GM18519 (cell line): Measurements from ENCODE around the gene AUH.
"Not testable (repeated sequence)": the region's sequence is repeated elsewhere in the genome, so short reads cannot be mapped to it uniquely, and the experiment has no call there.

Source experiments
- ATAC-seq: cut with Tn5 transposase; IDR thresholded peaks from one replicate; pipeline ENCODE4 v1.9.1; 2021; ENCODE audit warnings: mild to moderate bottlenecking, moderate library complexity; ENCODE audit not compliant: unreplicated experiment, low FRiP score

Gene AUH

DNA sequence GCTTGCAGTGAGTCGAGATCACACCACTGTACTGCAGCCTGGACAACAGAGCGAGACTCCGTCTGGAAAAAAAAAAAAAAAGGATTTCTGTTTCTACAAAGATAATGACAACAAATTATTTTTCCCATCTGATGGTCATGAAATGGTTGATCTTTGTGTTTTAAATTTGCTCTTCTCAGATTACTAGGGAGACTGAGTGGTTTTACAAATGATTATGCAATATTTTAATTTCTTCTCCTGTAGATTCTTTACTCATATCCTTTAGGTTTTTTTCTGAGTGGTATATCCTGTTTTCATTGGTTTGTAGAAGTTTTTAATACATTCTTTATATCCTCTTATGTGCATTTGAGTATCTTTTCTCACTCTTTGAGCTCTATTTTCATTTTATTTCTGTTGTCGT, 20.6 kb upstream of the AUH start:
- no peak for ATAC-seq

DNA sequence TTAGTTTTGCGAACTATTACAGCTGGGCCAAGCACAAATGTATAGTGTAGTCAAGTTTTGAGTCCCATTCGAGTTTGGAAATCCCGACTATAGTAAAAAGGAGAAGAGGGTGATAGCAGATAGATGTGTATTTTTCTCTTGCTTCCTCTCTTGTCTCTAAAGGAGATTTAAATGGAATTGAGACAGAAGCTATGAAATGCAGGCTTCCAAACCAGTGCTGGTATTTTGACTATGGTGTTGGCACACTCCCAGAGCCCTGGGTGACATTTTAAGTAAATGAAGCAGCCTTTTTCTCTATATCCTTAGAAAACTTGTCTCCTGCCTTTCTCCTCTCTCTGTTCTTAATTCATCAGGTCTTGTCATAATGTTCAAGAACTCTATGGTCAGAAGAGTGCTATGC, 17.7 kb upstream of the AUH start:
- ATAC-seq: no peak

DNA sequence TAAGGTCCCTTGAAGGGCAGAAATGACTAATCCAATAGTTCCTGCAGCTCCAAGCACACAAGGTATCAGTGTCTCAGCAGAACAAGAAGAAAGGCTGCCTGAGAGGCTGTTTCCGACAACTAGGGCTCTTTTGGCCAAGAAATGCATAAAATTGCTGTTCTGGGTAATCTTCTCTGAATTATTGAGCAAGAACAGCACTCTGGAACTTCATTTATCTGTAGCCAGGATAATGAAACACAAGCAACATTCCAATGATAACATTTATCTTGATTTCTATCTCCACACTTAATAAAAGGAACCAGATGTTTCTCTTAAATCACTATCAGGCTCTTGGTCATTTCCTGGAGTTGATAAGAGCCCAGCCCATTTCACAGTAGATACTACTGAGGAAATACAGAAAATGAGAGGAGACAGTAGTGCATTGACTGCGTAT, 17.0 kb upstream of the AUH start:
- ATAC-seq: no peak

DNA sequence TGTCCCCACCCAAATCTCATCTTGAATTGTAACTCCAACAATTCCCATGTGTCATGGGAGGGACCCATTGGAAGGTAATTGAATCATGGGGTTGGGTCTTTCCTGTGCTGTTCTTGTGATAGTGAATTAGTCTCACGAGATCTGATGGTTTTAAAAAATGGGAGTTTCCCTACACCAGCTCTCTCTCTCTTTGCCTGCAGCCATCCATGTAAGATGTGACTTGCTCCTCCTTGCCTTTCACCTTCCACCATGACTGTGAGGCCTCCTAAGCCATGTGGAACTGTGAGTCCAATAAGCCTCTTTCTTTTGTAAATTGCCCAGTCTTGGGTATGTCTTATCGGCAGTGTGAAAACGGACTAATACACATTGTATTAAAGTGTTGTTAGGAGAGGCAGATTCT, 16.3 kb upstream of the AUH start:
- ATAC-seq: not testable (repeated sequence)

DNA sequence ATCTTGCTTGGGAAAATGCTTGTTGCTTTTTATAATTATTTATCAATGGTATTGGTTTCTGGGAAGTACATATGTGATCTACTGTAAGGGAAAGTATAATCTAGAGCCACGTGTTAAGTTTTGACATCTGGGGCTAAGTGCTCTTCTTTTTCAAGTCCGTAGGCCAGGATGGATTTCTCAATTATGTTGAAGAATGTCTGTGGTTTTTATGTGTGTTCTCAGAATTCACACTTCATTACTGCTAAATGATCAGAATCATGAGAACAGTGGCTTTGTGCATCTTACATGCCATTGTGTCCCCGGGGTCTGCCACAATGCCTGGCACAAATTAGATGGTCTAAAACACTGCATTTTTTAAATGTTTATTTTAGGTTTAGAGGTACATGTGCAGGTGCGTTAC, 14.5 kb upstream of the AUH start:
- ATAC-seq: no peak

DNA sequence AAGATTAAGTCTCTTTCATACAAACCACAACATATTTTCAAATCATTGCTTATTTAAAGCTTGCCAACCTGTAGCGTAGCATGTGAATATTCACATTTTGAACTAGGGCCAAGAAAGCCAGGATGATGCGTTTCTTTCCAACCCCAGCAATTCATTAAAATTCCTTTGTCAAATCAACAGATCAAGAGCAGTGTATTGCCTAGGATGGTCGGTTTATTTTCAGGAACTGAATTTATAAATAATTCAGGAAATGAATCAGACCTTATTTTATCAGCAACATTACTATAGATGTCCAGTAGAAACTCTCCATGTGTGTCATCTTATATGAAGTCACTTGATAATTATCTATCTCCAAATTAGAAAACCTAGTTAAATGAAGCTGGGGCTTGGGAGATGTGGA, 13.2 kb upstream of the AUH start:
- ATAC-seq: no peak

DNA sequence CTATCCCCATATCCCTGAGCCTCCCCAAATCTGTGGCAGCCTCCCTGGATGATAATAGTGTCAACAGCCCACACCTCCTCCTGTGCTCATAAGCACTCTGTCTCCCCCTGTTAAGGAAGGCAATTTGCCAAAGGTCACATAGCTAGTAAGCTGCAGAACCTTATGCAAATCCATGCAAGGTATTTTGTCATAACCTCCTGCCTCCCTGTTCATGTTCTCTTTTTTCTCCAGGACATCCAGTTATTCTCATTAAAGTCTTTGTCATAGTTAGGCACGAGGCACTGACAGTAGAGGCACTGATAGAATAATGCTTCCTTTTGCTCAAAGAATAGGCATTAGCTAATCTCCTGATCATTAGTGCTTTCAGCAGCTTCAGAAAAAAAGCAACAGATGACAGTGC, 10.2 kb upstream of the AUH start:
- no peak for ATAC-seq

DNA sequence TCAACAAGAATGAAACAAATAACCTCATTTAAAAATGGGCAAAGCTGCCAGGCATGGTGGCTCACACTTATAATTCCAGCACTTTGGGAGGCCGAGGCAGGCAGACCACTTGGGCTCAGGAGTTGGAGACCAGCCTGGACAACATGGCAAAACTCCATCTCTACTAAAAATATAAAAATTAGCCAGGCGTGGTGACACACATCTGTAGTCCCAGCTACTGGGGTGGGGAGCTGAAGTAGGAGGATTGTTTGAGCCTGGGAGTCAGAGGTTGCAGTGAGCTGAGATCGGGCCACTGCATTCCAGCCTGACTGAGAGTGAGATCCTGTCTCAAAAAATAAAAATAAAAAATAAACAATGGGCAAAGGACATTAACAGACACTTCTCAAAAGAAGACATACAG, 8.3 kb upstream of the AUH start:
- ATAC-seq: not testable (repeated sequence)

DNA sequence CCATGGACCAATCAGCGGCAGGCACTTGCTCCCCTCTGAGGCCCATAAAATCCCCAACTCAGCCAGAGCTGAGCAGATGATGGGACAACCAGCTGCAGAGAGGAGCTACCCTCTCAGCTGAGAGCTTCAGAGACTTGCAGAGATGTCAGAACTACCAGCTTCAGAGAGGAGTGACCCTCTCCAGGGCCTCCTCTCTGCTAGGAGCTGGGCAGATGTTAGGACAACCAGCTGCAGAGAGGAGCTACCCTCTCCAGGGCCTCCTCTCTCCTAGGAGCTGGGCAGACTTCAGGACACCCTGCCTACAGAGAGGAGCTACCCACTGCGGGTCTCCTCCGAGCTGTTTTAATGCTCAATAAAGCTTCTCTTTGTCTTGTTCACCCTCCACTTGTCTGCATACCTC, 3.0 kb upstream of the AUH start:
- no peak for ATAC-seq

DNA sequence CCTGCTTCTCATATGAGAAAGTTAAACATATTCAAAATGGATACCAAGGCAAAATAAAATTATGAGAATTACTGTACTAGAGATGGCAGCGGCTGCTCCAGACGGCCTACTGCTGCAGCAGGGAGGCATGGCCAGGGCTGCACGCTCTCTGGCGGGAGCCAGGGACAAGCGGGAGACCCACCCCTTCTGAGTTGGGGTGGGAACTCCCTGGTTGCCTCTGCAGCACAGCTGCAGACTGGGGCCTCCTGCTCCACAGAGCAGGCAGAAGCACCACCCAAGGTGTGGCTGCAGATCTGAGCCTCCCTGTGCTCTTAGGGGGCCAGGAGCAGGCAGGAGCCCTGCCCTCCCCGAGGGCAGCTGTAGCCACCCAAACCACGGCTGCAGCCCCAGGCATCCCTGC, 2.3 kb upstream of the AUH start:
- ATAC-seq: no peak

DNA sequence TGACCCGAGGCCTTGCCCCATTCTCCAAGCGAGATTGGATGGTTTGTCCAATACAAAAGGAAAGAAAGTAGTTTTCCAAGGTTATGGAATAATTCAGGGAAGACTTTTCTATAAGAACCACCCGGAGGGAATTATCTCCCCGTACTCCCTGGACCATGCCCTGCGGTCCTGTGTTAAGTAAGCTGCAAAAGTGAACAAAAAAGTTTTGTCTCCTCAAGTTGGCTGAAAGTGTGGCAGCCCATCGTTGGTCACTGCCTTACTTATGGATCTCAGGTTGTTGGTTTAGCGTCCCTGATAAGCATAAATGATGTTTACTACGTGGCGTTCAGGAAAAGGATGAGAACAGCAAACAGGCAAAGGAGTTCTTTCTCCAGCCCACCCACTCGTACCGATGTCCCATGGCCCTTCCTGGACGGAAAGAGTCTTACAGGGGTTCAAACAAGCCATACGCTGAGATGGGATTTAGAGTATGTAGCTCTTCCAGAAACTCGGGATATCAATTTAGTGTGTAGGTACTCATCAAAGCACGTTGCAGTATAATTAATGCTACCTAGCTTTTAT, 413 bp upstream of the AUH start:
- ATAC-seq: no peak

DNA sequence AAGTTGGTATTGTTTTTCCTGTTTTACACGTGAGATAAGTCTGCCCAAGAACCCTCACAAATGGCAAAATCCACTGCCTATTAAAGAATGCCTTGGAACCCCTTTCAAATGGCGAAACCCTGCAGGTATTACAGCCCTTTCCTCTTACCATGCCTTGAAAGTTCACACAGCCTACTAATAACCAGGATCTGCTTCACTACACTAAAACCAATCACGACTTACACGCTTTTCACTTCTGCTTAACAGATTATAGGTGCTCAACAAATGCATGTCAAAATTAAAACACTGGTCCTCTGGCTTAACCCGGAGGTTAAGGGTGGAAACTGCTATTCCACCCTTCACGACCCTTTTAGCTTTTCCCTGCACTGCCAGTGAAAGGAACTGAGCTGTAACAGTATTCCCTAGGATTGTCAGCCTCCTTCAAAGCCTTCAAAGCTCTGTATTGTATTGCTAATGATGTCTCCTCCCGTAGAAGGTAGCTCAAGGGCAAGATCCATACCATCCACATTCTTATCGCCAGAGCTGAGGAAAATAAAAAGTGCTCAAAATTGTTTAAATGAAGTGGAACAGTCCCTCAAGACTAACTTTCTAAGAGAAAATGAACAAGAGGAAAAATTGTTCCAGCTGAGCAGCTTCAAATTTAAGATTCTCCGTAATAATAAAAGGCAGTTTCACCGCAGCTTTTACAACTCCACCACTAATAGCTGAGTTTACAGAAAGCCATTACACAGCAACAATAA, 997 bp downstream of the AUH start:
- ATAC-seq: no peak

DNA sequence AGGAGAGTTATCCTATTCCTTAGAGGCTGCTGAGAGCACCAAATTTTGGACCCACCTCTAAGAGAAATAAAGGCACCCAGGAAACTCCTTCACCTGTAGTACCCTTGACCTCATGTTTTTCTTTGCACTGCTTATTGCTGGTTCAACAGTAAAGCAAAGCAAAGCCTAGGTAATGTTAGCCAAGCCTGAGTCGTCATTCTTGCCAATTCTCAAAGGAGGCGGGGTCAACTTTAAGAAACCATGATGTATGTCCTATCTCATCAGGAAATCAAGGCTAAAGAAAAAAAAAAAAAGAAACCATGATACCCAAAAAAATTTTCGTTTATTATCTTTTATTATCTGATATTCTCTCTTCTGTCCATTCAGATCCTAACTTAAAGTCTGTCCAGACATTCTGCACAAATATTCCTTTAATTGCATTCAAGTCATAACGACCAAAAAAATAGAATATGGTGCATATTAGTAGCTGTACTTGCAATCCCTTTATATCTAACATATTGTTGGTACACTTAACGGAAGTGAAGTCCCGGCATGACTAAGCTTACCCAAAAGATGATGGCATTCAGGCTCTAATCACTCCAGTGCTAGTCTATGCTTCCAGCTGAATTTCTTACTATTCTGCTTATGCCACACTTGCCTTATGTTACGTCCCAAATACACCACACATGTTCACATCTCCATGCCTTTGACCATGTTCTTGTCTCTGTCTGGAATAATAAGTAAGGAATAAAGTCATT, 1.8 kb downstream of the AUH start:
- ATAC-seq: no peak

DNA sequence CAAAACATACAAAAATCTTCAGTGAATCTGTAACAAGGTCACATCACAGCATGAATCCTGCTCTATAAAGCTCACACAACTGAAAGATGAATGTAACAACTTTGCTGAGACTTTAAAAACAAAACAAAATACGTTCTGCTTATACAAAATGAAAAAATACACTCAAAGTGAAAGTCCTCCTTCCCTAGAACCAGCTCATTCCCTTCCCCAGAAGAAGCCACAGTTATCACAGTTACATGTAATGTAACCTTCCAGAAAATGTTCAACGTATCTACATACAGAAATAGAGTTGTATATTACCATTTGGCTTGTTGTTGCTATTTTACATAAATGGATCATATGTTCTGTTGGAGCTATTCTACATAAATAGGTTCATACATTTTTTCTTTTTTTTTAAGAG, 2.6 kb downstream of the AUH start:
- no peak for ATAC-seq

DNA sequence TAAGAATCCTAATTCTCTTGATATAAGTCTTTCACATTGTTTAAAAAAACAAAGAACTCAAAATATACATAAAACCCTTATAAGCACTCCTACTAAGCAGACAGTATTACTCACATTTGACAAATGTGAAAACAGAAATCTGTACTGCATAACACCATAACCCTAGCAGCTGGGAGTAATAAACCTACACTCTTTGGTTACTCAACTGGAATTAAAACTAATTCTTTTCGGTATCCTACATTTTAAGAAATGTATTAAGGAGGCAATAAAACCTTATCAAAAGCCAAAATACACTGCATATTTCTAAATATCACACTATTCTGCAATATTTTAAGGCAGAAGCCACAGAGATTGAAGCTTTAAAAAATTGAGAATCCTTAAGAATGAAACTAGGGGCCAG, 6.8 kb downstream of the AUH start:
- no peak for ATAC-seq

DNA sequence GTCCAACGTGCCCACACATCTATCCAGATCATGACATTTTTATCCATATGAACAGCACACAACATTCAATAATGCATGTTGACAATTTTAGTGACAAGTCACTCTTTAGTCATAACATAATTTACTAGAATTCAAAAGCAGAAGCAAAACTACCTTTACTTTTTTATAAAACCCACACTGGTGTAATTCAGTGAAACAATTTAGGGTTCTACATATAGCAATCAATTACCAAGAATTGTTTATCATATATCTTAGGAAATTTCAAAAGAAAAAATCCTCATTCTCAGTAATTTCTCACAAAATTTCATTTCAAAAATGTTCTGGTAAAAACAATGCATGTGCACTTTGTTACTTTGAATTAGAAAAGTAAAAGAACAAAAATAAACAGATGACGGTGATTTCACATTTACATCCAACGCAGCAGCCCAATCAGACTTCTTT, 12.6 kb downstream of the AUH start:
- ATAC-seq: no peak

DNA sequence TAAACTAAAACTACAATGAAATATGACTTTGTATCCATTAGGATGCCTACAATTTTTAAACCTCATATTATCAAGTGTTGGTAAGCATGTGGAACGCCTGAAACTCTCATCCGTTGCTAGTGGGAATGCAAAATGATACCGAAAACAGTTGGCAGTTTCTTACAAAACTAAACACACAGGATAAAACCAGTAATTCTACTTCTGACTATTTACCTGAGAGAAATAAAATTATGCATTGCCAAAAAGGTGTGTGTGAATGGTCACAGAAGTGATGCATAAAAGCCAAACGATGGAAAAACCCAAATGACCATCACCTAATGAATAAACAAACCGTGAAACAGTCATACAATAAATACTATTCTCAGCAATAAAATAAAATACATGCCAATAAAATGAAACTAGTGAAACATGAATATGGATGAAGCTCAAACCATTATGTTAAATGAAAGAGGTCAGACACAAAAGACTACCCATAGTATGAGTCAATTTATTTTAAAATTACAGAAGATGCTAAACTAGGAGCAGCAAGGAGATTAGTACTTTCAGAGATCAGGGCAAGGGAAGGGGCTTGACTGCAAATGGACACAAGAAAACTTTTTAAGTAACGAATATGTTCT, 13.4 kb downstream of the AUH start:
- no peak for ATAC-seq

DNA sequence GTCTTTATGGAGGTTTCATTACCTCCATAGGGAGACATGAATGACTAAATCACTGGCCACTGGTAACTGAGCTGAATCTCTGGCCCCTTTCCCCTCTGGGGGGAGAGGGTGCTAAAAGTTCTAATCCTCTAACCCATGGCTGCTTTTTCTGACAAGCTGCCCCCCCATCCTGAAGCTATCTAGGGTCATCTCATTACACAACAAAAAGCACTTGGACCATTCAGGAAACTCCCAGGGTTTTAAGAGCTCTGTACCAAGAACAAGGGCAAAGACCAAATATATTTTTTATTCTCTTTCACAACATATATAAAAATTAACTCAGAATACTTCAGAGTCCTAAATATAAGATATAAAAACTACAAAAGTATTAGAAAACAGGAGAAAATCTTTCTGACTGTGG, 14.3 kb downstream of the AUH start:
- ATAC-seq: no peak

DNA sequence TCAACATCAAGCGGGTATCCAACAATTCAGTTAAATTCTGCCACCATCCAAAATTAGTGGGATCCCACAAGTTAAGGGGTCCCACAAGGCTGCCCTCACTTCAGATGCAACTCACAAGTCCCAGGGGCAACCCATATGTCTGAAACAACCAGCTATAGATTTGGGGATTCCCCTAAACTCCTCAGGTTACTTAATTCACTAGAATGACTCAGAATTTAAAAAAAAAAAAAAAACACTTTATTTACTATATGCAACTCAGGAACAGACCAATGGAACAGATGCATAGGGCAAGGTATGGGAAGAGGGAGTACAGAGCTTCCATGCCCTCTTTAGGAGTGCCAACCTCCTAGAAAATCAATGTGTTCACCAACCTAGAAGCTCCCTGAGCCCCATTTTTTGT, 15.1 kb downstream of the AUH start:
- no peak for ATAC-seq

DNA sequence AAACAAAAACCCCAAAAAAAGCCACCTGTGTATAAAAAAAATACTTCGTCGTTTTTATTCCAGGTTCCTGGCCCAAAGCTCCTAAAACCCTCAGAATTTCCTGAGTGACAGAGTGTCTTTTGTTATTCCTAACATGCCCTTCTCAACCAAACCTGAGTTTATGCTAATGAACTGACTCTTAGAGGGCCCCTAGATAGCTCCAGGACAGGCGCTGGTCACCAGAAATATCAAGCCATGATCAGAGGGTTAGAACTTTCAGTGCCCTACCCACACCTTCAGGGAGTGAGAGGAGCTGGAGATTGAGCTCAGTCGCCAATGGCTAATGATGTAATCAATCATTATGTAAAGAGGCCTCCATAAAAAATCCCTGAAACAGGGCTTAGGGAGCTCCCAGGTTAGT, 15.7 kb downstream of the AUH start:
- no peak for ATAC-seq

DNA sequence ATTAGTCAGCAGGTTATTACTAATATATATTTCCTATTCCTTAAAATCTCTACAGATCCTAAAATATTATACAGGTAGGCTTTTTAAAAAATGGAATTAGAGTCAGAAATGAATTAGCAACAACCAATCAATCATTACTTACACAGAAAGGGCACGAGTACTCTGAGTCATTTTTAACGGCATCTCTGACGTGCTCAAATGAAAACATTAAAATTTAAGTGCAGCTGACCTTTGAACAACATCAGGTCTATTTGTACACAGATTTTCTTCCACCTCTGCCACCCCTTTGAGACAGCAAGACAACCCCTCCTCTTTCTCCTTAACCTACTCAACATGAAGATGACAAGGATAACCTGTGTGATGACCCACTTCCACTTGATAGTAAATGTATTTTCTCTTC, 19.1 kb downstream of the AUH start:
- ATAC-seq: no peak

DNA sequence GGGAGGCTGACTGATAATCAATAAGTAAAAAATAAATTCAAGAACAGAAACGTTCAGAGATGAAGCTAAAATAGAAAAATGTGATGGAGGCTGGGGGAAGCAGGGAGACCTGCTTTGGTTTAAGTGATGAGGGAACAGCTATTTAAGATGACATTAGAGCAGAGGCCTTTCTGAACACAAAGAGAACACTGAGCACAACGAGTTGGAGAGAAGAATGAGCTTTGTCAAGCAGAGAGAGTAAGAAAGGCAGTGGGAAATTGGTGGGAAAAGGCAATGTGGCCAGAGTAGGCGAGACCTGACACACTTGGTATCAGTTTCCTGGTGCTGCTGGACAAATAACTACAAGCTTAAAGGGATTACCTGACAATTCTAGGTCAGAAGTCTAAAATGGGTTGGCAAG, 20.0 kb downstream of the AUH start:
- no peak for ATAC-seq
